Esophagus squamous epithelium (tissue), 4 donors: ENCODE results near the gene PLP2.
A peak's percentile ranks its signal among the peaks of the same experiment; 100 is the strongest.
"Not testable (repeated sequence)": the region's sequence is repeated elsewhere in the genome, so short reads cannot be mapped to it uniquely, and the experiment has no call there.

Experiments used
- CTCF ChIP-seq, 6 experiments: fragments of 450-650 bp in 4 of 6; fragments of 200-600 bp in 2 of 6; sonication (generic) in 2 of 6; IDR thresholded peaks; one replicate each; pipeline ENCODE4 v1.5.1; 2016 to 2019; ENCODE audit warnings: antibody characterized with exemption in 6 of 6, mild to moderate bottlenecking in 4 of 6, moderate library complexity in 4 of 6
- POLR2A ChIP-seq, 4 donors: fragments of 450-650 bp; IDR thresholded peaks; one replicate each; pipeline ENCODE4 v1.6.1; 2017; ENCODE audit warnings: antibody characterized with exemption in 4 of 4, mild to moderate bottlenecking in 4 of 4, moderate library complexity in 3 of 4

- TF ChIP-seq POLR2A (IDR thresholded peaks at IDR 0.05), result not testable (repeated sequence)
- TF ChIP-seq CTCF (IDR thresholded peaks at IDR 0.05), result peak in 4 of 6 experiments; percentile 8 to 29 (median 12)
Measured at GRCh38 chrX:49142264-49142663, 29.4 kb upstream of the PLP2 start.
